PFSK-1 (cell line): ENCODE results near the gene ZMIZ2.

Experiments used
- FOXP2 ChIP-seq: optimal IDR thresholded peaks from 2 replicates; pipeline ENCODE3; 2011; ENCODE audit warnings: borderline replicate concordance, control low read depth, inconsistent platforms; ENCODE audit not compliant: insufficient read depth; ENCODE audit errors: extremely low read length, extremely low read depth
- POLR2AphosphoS5 ChIP-seq: IDR thresholded peaks from 2 replicates; pipeline ENCODE4 v1.6.1; 2012; ENCODE audit warnings: low read depth, mild to moderate bottlenecking, control low read depth, low read length, moderate library complexity
- SIN3A ChIP-seq: IDR thresholded peaks from 2 replicates; pipeline ENCODE4 v1.6.1; 2012; ENCODE audit warnings: mild to moderate bottlenecking, low read length, moderate library complexity, borderline replicate concordance; ENCODE audit not compliant: insufficient read depth
- TAF1 ChIP-seq: IDR thresholded peaks from 2 replicates; pipeline ENCODE4 v1.6.1; 2012; ENCODE audit warnings: low read length, control low read depth, borderline replicate concordance; ENCODE audit not compliant: insufficient read depth
- TF ChIP-seq, protein P1 (sequence below), 2 experiments: IDR thresholded peaks; 2 replicates each; pipeline versions ENCODE4 v1.6.1 to v1.8.0; 2011 to 2012; ENCODE audit warnings: low read depth in 2 of 2, low read length in 2 of 2, control low read depth in 1 of 2, inconsistent platforms in 1 of 2, mild to moderate bottlenecking in 1 of 2, moderate library complexity in 1 of 2; ENCODE audit not compliant: insufficient read depth in 1 of 2

The ZMIZ2 gene

DNA sequence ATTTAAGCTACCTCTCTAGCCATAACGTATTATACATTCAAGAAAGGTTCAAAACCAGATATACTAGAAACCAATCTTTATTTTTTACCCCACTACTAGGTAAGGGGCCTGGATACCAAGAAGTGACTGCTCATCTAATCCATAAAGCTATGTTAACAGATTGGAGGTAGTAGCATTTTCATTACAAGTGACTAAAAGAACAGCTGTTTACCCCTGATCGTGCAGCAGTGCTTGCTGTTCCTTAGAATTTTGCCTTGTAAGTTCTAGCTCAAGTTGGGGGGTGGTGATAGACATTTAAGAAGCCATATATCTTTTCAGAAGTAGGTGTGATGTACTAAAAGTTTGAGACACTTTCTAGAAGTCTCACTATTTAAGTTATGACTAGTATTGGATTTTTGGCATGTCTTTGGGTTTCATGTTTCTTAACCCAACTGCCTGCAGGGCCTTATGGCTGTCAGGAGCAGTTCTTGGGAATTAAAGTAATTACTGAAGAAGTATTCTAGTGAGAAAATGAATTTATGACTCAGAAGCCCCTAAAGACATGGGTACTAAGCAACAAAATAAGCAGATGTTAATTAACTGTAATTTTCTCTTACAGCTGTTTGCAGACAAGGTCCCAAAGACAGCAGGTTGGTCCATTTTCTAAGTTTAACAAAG lies 50.1 kb downstream of the ZMIZ2 start:
- no peak for TF ChIP-seq POLR2AphosphoS5
- TF ChIP-seq TAF1 = no peak
- TF ChIP-seq FOXP2 = no peak
- TF ChIP-seq, protein P1, sequence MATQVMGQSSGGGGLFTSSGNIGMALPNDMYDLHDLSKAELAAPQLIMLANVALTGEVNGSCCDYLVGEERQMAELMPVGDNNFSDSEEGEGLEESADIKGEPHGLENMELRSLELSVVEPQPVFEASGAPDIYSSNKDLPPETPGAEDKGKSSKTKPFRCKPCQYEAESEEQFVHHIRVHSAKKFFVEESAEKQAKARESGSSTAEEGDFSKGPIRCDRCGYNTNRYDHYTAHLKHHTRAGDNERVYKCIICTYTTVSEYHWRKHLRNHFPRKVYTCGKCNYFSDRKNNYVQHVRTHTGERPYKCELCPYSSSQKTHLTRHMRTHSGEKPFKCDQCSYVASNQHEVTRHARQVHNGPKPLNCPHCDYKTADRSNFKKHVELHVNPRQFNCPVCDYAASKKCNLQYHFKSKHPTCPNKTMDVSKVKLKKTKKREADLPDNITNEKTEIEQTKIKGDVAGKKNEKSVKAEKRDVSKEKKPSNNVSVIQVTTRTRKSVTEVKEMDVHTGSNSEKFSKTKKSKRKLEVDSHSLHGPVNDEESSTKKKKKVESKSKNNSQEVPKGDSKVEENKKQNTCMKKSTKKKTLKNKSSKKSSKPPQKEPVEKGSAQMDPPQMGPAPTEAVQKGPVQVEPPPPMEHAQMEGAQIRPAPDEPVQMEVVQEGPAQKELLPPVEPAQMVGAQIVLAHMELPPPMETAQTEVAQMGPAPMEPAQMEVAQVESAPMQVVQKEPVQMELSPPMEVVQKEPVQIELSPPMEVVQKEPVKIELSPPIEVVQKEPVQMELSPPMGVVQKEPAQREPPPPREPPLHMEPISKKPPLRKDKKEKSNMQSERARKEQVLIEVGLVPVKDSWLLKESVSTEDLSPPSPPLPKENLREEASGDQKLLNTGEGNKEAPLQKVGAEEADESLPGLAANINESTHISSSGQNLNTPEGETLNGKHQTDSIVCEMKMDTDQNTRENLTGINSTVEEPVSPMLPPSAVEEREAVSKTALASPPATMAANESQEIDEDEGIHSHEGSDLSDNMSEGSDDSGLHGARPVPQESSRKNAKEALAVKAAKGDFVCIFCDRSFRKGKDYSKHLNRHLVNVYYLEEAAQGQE (IDR thresholded peaks at IDR 0.05; ENCODE audit: insufficient read depth in 1 of 2, low read depth in 2 of 2, low read length in 2 of 2) = no peak
- no peak for TF ChIP-seq SIN3A

DNA sequence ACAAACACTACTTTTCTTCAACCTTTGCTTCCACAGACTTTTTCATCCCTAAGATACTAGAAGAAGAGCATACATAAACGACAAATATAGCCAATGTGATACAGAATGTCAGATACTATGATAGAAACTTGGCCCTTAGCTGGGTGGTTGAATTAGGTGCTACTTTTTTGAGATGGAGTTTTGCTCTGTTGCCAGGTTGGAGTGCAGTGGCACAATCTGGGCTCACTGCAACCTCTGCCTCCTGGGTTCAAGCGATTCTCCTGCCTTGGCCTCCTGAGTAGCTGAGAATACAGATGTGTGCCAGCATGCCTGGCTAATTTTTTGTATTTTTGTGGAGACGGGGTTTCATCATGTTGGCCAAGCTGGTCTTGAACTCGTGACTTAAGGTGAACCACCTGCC lies 51.3 kb downstream of the ZMIZ2 start:
- TF ChIP-seq TAF1 (no peak), POLR2AphosphoS5 (peak; percentile 52; the same call in 1 of the 2 replicates), SIN3A (no peak)

DNA sequence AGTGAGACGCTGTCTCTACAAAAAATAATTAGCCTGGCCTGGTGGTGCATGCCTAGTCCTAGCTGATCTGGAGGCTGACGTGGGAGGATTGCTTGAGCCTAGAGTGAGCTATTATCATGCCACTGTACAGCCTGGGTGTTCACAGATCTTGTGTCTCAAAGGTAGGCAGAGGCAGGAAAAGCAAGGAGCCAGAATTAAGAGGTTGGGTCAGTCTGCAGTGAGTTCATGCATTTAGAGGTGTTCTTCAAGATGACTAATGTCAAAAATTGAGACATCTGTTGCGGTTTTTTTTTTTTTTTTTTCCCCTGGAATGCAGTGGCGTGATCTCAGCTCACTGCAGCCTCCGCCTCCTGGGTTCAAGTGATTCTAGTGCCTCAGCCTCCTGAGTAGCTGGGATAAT lies 53.2 kb downstream of the ZMIZ2 start:
- TF ChIP-seq, protein P1 (IDR thresholded peaks at IDR 0.05; ENCODE audit: insufficient read depth in 1 of 2, low read depth in 2 of 2, low read length in 2 of 2) = no peak
- peak; percentile 51; the same call in 1 of the 2 replicates for TF ChIP-seq POLR2AphosphoS5

DNA sequence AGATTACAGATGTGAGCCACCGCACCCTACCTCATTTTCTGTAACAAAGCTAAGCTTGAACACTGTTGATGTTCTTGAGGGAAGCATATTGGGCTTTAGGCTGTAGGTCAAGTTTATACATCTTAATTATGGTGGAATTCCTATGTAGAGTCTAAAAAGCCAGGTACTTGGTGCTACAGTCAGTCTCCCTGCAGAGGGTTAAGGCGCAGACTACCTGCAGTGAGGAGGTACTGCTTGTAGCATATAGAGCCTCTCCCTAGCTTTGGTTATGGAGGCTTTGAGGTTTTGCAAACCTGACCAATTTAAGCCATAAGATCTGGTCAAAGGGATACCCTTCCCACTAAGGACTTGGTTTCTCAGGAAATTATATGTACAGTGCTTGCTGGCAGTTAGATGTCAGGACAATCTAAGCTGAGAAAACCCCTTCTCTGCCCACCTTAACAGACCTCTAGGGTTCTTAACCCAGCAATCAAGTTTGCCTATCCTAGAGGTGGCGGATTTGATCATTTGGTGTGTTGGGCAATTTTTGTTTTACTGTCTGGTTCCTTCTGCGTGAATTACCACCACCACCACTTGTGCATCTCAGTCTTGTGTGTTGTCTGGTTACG lies 53.9 kb downstream of the ZMIZ2 start:
- TF ChIP-seq FOXP2 (no peak), POLR2AphosphoS5 (peak; percentile 41; the same call in 1 of the 2 replicates)

DNA sequence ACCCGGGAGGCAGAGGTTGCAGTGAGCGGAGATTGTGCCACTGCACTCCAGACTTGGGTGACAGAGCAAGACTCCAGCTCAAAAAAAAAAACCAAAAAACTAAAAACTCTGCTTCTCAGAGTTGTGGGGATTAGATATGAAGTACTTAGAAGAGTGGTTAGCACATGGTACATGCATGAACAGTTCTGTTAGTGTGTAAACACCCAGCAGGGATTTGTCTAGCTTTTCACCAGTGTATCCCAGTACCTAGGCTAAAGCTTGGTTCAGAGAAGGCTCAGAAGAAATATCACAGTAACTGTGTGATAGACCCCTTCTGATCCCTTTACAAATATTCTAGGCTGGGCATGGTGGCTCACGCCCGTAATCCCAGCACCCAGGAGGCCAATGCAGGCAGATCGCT lies 57.3 kb downstream of the ZMIZ2 start:
- TF ChIP-seq TAF1 = no peak
- TF ChIP-seq POLR2AphosphoS5 = no peak
- no peak for TF ChIP-seq FOXP2
- TF ChIP-seq SIN3A = no peak
- TF ChIP-seq, protein P1 (IDR thresholded peaks at IDR 0.05; ENCODE audit: insufficient read depth in 1 of 2, low read depth in 2 of 2, low read length in 2 of 2) = no peak

DNA sequence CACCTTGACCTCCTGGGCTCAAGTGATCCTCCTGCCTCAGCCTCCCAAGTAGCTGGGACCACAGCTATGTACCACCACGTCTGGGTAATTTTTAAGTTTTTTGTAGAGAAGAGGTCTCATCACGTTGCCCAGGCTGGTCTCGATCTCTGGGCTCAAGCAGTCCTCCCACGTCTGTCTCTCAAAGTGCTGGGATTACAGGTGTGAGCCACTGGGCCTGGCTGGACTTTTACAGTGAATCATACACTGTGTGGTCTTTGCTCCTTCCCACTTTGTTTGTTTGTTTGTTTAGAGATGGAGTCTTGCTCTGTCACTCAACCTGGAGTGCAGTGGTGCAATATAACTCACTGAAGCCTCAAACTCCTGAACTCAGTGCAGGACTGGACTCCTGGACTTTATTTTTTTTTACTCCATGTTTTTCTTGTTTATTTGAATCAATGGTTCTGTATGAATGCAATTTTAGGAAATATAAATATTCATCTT lies 60.3 kb downstream of the ZMIZ2 start:
- no peak for TF ChIP-seq SIN3A
- no peak for TF ChIP-seq TAF1
- TF ChIP-seq POLR2AphosphoS5 = no peak
- no peak for TF ChIP-seq FOXP2
- TF ChIP-seq, protein P1 (IDR thresholded peaks at IDR 0.05; ENCODE audit: insufficient read depth in 1 of 2, low read depth in 2 of 2, low read length in 2 of 2) = no peak
